Measurements from ENCODE around the gene LHFPL2.
"Not testable (repeated sequence)": the region's sequence is repeated elsewhere in the genome, so short reads cannot be mapped to it uniquely, and the experiment has no call there.

Gene LHFPL2

DNA sequence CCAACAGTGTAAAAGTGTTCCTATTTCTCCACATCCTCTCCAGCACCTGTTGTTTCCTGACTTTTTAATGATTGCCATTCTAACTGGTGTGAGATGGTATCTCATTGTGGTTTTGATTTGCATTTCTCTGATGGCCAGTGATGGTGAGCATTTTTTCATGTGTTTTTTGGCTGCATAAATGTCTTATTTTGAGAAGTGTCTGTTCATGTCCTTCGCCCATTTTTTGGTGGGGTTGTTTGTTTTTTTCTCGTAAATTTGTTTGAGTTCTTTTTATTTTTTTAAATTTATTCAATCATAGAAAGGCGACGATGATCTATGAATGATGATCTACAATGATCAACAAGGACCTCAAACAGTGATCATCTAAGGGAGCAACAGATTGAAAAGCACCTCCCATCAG is 28.5 kb downstream of the LHFPL2 start:
- DNase-seq (ENCODE audit: low read depth, low spot score), result not testable (repeated sequence)

DNA sequence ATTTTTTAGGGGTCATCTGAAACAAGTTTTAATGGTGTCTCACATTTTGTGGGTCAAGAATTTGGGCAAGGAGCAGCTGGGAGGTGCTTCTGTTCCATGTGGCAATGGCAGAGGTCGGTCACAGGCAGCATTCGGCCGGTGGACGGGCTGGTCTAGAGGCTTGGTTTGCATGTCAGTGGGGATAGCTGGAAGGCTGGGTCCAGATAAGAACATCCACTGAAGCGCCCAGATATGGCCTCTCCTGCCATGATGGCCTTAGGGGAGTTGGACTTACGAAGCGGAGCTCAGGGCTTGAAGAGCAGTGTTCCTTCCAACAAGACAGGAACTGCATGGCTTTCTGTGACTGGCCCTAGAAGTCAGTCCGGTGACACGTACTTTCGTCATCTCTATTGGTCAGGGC is 30.3 kb downstream of the LHFPL2 start:
- no peak for DNase-seq (ENCODE audit: low read depth, low spot score)

DNA sequence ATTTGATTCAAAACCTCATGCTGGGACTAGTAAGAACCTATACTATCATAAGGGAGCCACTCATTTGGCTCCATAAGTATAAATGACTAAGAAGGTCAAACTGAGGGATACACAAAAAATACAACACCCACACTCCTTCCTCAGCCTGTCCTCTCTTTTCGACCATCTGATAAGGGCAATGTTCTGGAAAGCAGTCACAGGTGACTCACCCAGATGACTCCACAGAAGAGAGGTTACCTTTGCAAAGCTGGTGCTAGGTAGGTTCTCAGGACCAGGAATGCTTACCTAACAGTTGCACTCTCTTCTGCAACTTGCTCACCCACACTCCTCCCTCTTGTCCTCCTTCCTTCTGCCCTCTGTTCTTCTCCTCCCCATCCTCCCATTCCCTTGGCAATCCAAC is 32.9 kb downstream of the LHFPL2 start:
- no peak for DNase-seq (ENCODE audit: low read depth, low spot score)

DNA sequence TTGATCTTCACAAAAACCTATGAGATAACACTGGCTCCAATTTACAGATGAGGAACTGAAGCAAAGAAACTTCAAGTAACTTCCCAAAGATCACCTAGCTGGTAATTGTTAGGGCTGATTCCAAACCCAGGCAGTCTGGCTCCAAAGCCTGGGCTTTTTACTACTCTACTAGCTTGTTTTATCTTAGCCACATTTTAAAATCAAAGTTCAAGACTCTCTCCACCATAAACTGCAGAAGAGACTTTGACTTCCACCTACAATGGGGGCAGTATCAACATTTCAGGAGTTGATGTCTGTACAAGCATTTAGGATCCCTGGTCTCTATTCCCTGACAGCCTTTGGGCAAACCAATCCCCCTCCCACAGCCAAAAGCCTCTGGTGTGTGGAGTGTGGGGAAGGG is 33.8 kb downstream of the LHFPL2 start:
- no peak for DNase-seq (ENCODE audit: low read depth, low spot score)

DNA sequence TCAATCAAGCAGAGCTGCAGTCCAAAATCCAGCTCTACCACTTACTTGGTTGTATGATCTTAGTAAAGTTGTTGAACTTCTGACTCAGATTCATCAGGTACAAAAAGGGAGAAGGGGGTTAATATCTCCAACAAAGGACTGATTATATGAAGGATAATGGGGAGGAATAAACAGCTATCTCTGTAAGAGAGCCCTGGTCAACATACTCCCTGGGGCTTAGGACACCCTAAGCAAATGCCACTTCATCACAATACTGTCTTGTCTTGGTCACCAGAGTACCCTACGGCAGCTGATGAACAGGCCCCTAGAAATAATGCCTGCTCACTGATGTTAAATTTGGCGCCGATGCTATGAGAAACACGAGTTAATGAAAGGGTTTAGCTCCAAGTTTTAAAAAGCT is 34.8 kb downstream of the LHFPL2 start:
- DNase-seq (ENCODE audit: low read depth, low spot score), result no peak

DNA sequence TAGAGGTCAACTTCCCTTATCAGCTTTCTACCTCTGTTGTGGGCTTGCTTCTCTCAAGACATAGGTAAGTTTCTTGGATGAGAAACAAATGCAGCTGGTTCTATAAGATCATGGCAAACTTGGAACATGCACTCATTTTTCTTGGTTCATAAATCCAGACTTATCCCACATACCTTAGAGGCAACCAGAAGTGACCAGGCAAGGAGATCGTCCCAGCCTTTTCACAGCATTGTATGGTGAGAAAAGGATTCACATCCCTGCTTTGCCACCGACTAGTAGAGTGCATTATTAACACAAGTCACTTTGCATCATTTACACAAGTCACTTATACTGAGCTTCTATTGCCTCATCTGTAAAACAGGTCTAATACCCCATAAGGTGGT is 35.4 kb downstream of the LHFPL2 start:
- DNase-seq (ENCODE audit: low read depth, low spot score), result no peak

DNA sequence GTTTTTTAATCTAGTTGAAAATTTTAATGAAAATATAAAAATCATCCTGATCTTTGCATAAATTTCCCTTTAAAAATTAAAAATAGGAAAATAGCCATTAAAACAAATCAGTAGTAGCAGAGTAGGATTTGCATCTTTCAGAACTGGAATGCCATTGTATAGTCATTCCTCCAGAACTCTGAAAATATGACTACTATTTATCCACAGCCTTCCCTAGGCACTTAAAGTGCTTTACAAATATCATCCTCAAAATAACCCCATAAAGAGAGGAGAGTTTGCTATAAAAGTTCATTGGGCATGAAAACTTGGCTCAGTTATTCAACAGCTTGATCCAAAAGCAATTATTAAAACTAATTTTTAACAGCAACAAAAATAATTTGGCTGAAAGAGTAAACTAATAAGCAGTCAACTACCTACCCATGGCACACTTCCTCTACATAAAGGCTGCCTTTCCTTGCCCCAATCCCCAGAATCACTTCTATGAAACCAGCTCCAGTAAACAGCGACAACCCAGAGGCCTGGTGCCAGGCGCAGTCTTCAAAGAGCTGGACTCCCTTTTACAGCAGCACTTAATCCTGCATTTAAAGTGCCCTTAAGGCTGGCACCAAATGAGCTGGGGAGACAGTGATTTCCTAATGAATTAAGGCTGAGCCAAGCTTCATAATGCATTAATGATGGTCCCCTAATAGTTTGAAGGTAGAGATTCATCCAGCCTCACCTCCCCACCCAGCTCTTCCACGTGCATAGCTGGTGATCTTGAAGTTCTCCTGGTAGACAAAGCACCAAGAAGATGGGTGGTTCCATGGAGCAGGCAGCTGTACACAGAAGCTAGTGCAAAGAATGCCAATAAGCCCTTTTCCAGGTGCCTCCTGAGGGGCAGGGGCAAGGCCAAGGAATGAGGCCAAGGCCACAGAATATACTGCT is 36.1 kb downstream of the LHFPL2 start:
- DNase-seq (ENCODE audit: low read depth, low spot score), result no peak

DNA sequence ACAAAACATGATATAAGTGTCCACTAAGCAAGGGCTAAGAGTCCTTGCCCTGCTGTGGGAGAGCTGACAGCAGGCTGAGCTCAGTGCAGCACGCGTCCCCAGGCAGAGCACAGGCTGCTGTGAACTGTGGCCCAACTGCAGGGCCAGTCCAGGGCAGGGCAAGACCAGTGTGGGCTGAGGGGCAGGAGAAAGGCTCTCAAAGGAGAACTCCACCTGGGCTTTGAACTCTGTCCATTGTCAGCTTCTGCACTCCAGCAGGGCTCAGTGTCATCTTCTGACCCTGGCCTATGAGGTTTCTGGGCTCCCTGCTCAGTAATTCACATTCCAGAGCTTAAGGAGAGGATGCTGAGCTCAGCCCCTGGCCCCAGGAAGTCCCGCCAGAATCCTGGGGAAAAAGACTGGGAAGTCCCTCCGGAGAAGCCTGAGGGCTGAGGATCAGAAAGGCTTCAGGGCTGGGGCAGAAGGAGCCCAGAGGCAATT is 37.4 kb downstream of the LHFPL2 start:
- DNase-seq (ENCODE audit: low read depth, low spot score), result peak; percentile 72

DNA sequence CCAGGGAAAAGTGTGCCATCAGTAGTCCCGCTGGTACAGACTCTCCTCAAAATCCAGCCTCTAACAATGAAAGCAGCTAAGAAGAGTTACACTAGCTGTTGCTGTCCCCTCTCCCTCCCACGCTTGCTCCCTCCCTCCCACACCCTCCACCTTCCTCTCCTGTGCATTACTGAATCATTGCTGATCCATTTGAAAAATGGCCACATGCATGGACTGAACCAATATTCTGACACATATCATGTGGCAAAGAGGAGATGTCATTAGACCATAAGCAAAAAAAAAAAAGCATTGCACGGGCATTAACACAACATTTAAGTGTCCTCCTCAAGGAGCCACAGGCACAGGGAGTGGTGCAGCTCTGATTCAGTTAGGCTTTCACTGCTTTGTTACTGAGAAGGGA is 37.9 kb downstream of the LHFPL2 start:
- no peak for DNase-seq (ENCODE audit: low read depth, low spot score)

DNA sequence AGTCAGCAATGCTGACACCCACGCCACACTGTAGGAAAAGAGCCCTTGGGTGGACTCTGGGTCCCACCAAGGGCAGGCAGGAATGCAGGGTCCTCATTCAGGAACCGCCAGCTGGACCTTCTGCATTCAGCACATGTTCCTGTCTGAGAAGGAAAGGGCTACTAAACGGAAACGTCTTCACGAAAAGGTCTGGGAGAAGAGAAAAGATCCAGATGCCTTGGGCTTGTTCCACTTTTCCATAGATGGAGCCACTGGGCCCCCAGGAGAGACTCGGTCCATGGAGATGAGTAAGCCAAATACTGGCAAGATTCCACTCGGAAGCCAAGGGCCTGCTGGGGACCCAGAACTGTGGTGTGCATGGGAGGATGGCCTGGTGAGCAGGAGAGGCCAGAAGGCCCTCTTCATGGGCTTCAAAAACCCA is 38.4 kb downstream of the LHFPL2 start:
- no peak for DNase-seq (ENCODE audit: low read depth, low spot score)

DNA sequence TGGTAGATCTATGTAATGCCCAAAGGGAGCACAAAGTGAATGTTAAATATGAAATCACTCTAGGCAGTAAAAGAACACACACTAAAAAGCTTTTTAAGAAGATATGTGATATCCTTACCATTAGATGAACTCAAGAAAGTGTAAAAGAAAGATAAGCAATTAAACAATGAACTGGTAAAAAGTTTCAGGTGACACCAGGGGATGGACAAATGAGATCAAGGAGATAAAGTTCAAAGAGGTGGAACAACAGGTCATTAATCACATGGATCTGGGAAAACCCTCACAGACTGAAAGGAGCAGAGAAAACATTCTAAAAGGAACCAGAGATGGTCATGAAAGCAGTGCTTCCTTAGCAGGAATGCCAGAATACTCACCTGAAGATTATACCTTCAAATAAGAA is 40.7 kb downstream of the LHFPL2 start:
- no peak for DNase-seq (ENCODE audit: low read depth, low spot score)

DNA sequence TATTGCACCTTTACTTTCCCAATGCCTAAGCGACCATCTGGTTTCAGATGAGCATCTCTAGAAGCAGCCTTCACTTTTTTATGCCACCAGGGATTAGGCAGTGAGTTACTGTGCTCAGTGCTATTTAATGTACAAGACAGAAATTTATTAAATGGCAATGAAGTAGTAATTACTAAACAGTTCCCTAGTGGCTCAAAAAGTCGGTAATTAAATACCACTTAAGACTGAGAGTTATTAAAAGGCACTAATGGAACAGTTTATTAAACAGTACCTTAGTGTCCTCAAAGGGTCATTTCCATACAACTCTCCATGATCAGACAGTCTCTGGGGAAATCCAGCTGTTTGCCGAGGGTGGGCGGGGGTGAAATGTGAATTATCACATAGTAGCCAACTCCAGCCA is 42.3 kb downstream of the LHFPL2 start:
- no peak for DNase-seq (ENCODE audit: low read depth, low spot score)

DNA sequence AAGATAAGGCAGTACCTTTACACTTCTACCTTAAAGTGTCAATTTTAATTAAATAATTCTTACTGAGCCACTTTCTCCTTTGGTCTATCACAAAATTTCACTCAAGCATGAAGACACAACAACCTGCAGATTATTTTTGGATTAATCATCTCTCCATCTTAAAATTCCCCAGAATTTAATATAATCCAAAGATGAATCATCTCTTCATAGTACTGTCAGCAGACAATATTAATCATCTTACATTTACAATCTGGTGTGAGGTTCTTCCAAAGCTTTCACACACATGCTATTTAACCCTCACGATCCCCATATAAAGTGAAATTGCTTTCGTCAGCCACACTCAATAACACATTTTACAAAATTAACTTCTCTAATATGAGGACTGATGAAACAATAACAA is 43.0 kb downstream of the LHFPL2 start:
- no peak for DNase-seq (ENCODE audit: low read depth, low spot score)

DNA sequence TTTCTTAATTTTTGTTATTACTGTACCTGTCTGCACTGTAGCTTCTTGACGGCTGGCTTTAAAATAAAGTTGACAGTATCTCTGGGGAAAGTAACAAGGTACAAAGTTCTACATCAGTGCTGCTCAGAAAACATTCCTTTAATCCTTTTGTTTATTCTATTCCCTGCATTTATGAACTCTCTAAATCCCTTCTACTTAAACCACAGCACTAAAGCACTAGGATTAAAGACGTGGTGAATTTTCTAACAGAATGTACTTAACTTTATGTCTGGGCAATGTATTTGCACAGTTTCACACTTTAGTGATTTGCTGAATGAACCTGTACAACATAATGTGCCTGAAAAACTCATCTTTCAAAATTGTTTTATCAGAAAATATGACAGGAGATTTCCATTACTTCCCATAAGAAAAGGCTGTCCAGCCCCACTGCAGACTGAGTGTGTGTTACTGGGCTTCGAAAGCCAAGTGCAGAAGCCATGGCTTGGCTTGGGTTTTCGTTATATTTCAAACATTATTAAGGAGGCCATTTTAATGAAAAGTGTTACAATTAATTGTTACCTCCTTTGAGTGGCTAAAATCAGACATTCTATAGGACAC is 43.8 kb downstream of the LHFPL2 start:
- no peak for DNase-seq (ENCODE audit: low read depth, low spot score)

DNA sequence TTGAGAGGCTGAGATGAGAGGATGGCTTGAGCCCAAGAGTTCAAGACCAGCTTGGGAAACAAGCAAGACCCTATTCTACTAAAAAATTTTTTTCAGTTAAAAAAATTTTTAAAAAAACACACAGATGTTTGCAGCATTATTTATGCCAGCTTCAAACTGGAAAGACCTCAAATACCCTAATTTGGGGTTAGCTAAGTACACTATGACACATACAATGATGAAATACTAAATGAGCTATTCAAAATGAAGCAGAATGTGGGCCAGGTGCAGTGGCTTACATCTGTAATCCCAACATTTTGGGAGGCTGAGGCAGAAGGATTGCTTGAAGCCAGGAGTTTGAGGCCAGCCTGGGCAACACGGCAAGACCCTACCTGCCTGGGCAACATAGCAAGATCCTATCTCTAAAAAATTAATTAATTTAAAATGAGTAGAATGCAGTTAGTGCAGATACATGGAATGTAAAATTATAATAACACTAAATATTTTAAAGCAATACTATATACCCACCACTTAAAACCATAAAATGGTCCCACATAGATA is 44.9 kb downstream of the LHFPL2 start:
- DNase-seq (ENCODE audit: low read depth, low spot score), result no peak

DNA sequence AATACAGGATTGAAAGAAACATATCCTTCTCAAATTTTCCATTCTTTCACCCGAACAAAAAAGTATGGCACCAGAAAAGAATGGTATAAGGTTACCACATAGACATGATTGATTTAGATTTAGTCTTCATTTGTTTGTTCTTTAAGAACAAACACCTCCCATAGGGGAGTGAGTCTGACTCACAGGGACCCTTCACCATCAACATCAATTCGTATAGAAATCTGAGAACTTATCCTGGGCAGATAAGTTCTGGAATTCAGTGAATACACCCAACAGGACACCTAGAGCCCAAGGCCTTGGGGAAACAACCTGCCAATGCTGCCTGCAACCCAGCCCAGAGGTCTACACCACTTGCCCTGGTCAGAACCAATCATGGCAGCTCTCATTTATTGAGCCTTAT is 46.2 kb downstream of the LHFPL2 start:
- DNase-seq (ENCODE audit: low read depth, low spot score), result no peak

DNA sequence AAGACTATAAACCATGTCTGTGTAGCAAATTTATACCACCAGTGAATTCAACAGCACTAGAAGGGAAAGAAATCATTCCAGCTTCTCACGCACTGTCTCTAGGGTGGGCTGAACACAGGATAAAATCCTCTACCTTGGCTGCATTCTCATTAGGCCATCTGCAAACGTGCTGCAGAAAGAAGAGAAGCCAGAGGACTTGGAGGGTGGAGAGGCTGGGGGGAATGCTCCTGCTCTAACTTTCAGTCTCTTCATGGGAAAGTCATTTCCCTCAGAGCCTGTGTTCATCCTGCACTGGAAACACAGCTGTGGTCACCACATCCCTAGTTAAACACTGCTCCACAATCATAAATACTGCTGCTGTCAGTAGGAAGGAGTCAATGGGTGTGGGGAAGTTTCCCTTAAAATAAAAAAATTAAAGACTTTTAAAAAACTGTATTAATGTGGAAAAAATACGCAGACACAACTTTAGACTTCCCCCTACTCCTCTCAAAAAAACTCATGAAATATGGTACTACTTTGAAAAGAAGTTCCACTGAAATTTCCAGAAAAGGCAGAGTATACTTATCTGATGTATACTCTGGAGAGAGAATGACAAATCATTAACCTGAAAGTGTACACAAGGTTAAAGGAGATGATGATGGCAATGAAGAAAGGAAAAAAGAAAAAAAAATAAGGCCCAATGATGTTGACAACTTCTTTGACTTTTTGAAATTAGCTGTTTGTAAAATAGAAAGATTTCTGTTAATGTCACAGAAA is 46.8 kb downstream of the LHFPL2 start:
- no peak for DNase-seq (ENCODE audit: low read depth, low spot score)

DNA sequence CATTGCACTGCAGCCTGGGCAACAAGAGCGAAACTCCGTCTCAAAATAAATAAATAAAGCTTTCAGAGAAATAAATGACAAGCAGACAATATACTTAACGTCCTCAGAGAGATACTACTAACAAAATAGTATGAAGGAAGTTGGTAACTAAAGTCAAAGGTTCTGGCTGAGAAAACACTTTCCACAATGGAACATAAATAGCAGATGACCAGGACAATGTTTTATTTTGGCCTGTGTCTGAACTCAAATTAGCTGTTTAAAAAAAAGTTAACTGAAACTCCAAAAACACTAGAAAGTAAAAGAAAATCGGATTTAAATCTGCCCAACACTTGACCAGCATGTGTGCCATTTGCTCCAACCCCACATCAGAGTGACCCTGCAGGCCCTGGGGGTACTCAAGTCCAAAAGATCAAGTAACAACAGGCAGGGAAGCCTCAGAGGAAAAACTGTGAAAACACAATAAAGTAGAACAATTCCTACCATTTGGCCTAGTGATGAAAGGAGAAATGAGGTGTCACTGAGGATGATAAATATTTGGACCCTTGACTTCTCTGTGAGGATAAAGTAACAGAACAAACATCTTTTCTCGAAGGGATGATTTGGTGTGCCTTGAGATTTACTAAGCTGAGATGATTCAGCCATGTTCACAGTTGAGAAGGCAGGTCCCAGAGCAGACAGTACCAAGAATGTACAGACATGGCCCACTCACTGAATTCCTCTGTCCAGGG is 47.7 kb downstream of the LHFPL2 start:
- DNase-seq (ENCODE audit: low read depth, low spot score), result no peak

DNA sequence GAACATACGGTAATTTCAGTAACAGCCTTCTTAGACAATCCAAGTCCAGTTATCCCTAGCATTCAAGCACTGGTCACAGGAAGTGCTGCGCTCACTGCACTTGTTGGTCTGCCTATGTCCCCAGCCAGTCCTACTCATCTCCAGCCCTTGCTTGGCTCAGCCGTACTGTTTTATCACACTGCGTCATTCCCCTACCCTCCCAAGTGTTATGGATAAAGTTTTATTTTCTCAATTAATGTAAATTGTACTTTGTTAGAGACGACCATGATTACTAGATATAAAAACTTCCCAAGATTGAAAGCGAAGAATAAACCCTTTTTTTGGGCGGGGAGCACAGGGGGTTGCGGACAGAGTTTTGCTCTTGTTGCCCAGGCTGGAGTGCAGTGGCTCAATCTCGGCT is 49.6 kb downstream of the LHFPL2 start:
- no peak for DNase-seq (ENCODE audit: low read depth, low spot score)

DNA sequence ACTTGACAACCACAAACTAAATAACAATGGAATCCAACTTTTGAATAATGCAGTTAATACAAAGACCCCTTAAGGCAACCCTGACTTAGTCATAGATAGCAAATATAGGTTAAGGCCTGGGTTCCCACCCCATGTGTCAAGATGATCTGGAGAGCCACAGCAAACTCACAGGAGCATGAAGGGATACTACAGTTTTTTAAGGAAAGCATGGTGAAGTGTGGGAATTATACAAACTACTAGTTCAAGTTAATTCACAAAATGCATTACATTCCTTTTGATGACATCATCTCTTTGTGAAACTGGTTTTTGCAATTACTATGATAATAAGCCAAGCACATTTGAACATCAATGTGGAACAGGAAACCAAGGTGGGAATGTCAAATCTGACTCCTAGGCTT is 50.6 kb downstream of the LHFPL2 start:
- DNase-seq (ENCODE audit: low read depth, low spot score), result no peak
